Gastrocnemius medialis (tissue), 4 donors: ENCODE data around the gene SLC1A2.

ENCODE experiments used
- CTCF ChIP-seq, 5 experiments: fragments of 450-650 bp in 3 of 5; fragments of 200-600 bp in 2 of 5; sonication (generic) in 2 of 5; IDR thresholded peaks in 4 of 5; conservative IDR thresholded peaks in 1 of 5; 1 replicate in 4 of 5; 2 replicates in 1 of 5; pipeline ENCODE4 v1.5.1; 2016 to 2019; ENCODE audit warnings: antibody characterized with exemption in 5 of 5, mild to moderate bottlenecking in 3 of 5, moderate library complexity in 3 of 5
- POLR2A ChIP-seq, 2 donors: fragments of 450-650 bp; IDR thresholded peaks; one replicate each; pipeline ENCODE4 v1.6.1; 2017; ENCODE audit warnings: antibody characterized with exemption in 2 of 2, mild to moderate bottlenecking in 2 of 2, moderate library complexity in 2 of 2

- no peak for TF ChIP-seq POLR2A (IDR thresholded peaks at IDR 0.05)
- TF ChIP-seq CTCF (IDR thresholded peaks at IDR 0.05 in 4 of 5, conservative IDR thresholded peaks at IDR 0.05 in 1 of 5) = no peak
These were observed 114.4 kb downstream of the SLC1A2 start for GRCh38 chr11:35304900-35305460.
